Activated CD8-positive, alpha-beta memory T cell treated with anti-CD3 and anti-CD28 coated beads, Interleukin-2, amount 10 ng/mL, durations not matched to agents 7 days and 5 days (primary cell): ENCODE data around the gene INPP4A. TPM values are rescaled to one million over a fixed set of nuclear protein-coding genes. Genes with fewer than 3 reads are reported as not detected.
A peak's percentile ranks its signal among the peaks of the same experiment; 100 is the strongest.

ENCODE experiments used
- ATAC-seq: fragments of 150-1000 bp; cut with Tn5 transposase; one replicate; pipeline ENCODE4 v1.10.0; 2021; ENCODE audit warnings: moderate library complexity
- CTCF ChIA-PET: fragments of 350-600 bp; sonication (Branson Sonifier 250); formaldehyde crosslinking; loops from one replicate; lab custom pipeline; 2021; ENCODE audit warnings: antibody characterized with exemption; lab: Charles Lee
- DNase-seq: peaks from one replicate; pipeline ENCODE4 v3.0.0-alpha.2; 2020
- H3K27ac Mint-ChIP-seq: one replicate; pipeline ENCODE4 v1.8.0; 2021; ENCODE audit warnings: mild to moderate bottlenecking, mixed read lengths
- H3K27me3 Mint-ChIP-seq: one replicate; pipeline ENCODE4 v1.8.0; 2021; ENCODE audit warnings: mixed read lengths
- H3K36me3 Mint-ChIP-seq: one replicate; pipeline ENCODE4 v1.8.0; 2021; ENCODE audit warnings: mild to moderate bottlenecking, mixed read lengths
- H3K4me1 Mint-ChIP-seq: one replicate; pipeline ENCODE4 v1.8.0; 2021; ENCODE audit warnings: mixed read lengths
- H3K4me3 Mint-ChIP-seq: one replicate; pipeline ENCODE4 v1.8.0; 2021; ENCODE audit warnings: mild to moderate bottlenecking, moderate library complexity, mixed read lengths
- H3K9me3 Mint-ChIP-seq: one replicate; pipeline ENCODE4 v1.8.0; 2022; ENCODE audit warnings: low read depth, mixed read lengths
- total RNA-seq, 2 experiments: library from RNA; stranded (reverse); gene quantifications; one replicate each; pipeline ENCODE4 v1.2.3, GENCODE V29; 2021

The INPP4A gene
- total RNA-seq, 2 experiments from 2014 or later: 144 to 229 TPM

GRCh38 chr2:98551316-98551715 lies 106.7 kb downstream of the INPP4A start:
- DNase-seq (peak; percentile 74), ATAC-seq (peak; percentile 32)
- CTCF ChIA-PET: interaction anchor here (1.1 to 1.8 kb wide), 5 partner anchors 9 to 286 kb away, joined by 3 to 5 read pairs (median 4); no protein-coding TSS in a partner anchor
- Mint-ChIP-seq H3K4me3 (peak overlapping the region; percentile 11), H3K4me1 (peaks cover 92% of the 10 kb centered on the region), H3K27me3 (no peaks in the 10 kb centered on the region), H3K36me3 (peaks cover 69% of the 10 kb centered on the region), H3K9me3 (no peaks in the 10 kb centered on the region), H3K27ac (peak overlapping the region; percentile 77)

- Mint-ChIP-seq H3K4me3 (no peak overlapping the region), H3K27me3 (no peaks in the 10 kb centered on the region), H3K36me3 (peaks cover 66% of the 10 kb centered on the region), H3K9me3 (no peaks in the 10 kb centered on the region), H3K4me1 (peaks cover 87% of the 10 kb centered on the region), H3K27ac (no peak overlapping the region)
- ATAC-seq: no peak
- DNase-seq: peak; percentile 28
- CTCF ChIA-PET: interaction anchor here (1.5 to 1.8 kb wide), 2 partner anchors 17 to 73 kb away, joined by 4 read pairs; no protein-coding TSS in a partner anchor
Measured at GRCh38 chr2:98552499-98553179, 108.0 kb downstream of the INPP4A start.

- CTCF ChIA-PET: interaction anchor here (0.7 to 1.1 kb wide), 2 partner anchors 15 to 142 kb away, joined by 3 read pairs; no protein-coding TSS in a partner anchor
- DNase-seq (no peak), ATAC-seq (no peak)
- Mint-ChIP-seq H3K36me3 (peaks cover 78% of the 10 kb centered on the region), H3K9me3 (no peaks in the 10 kb centered on the region), H3K4me1 (peaks cover 89% of the 10 kb centered on the region), H3K27me3 (no peaks in the 10 kb centered on the region), H3K27ac (no peak overlapping the region), H3K4me3 (no peak overlapping the region)
Measured at GRCh38 chr2:98554116-98554861, 109.6 kb downstream of the INPP4A start.

GRCh38 chr2:98555696-98556095 lies 111.0 kb downstream of the INPP4A start:
- Mint-ChIP-seq H3K36me3 (peaks cover 86% of the 10 kb centered on the region), H3K9me3 (no peaks in the 10 kb centered on the region), H3K27me3 (no peaks in the 10 kb centered on the region), H3K4me3 (no peak overlapping the region), H3K4me1 (peaks cover 91% of the 10 kb centered on the region), H3K27ac (no peak overlapping the region)
- CTCF ChIA-PET: no interaction called here
- no peak for ATAC-seq
- no peak for DNase-seq

- CTCF ChIA-PET: interaction anchor here (0.8 to 2.5 kb wide), 2 partner anchors 12 to 69 kb away, joined by 3 to 8 read pairs; no protein-coding TSS in a partner anchor
- ATAC-seq (no peak), DNase-seq (no peak)
- peak overlapping the region; percentile 39 for H3K27ac Mint-ChIP-seq
- no peak overlapping the region for H3K4me3 Mint-ChIP-seq
- peaks cover 88% of the 10 kb centered on the region for H3K36me3 Mint-ChIP-seq
- H3K9me3 Mint-ChIP-seq: no peaks in the 10 kb centered on the region
- H3K27me3 Mint-ChIP-seq: no peaks in the 10 kb centered on the region
- peaks cover 90% of the 10 kb centered on the region for H3K4me1 Mint-ChIP-seq
Measured at GRCh38 chr2:98556344-98557033, 111.8 kb downstream of the INPP4A start.

GRCh38 chr2:98558852-98559530 lies 114.3 kb downstream of the INPP4A start:
- peaks cover 74% of the 10 kb centered on the region for H3K36me3 Mint-ChIP-seq
- H3K4me3 Mint-ChIP-seq: peak overlapping the region; percentile 14
- DNase-seq (peak; percentile 49), ATAC-seq (peak; percentile 46)
- H3K4me1 Mint-ChIP-seq: peaks cover 74% of the 10 kb centered on the region
- CTCF ChIA-PET: interaction anchor here (0.8 to 3.3 kb wide), 6 partner anchors 10 to 146 kb away, joined by 3 to 17 read pairs (median 4); no protein-coding TSS in a partner anchor
- no peaks in the 10 kb centered on the region for H3K27me3 Mint-ChIP-seq
- peak overlapping the region; percentile 77 for H3K27ac Mint-ChIP-seq
- H3K9me3 Mint-ChIP-seq: no peaks in the 10 kb centered on the region

- DNase-seq: peak; percentile 77
- H3K4me3 Mint-ChIP-seq: peak overlapping the region; percentile 14
- peaks cover 73% of the 10 kb centered on the region for H3K36me3 Mint-ChIP-seq
Measured at GRCh38 chr2:98559581-98559980, 114.9 kb downstream of the INPP4A start.

GRCh38 chr2:98560256-98560771 lies 115.7 kb downstream of the INPP4A start:
- no peaks in the 10 kb centered on the region for H3K9me3 Mint-ChIP-seq
- CTCF ChIA-PET: interaction anchor here (0.8 to 3.3 kb wide), 5 partner anchors 8 to 277 kb away, joined by 3 to 17 read pairs (median 6); no protein-coding TSS in a partner anchor
- no peak for ATAC-seq
- H3K4me3 Mint-ChIP-seq: peak overlapping the region; percentile 13
- H3K27me3 Mint-ChIP-seq: no peaks in the 10 kb centered on the region
- H3K4me1 Mint-ChIP-seq: peaks cover 70% of the 10 kb centered on the region
- peak overlapping the region; percentile 77 for H3K27ac Mint-ChIP-seq
- no peak for DNase-seq
- peaks cover 71% of the 10 kb centered on the region for H3K36me3 Mint-ChIP-seq

More at GRCh38 chr2:98559581-98559980, 114.9 kb downstream of the INPP4A start:
- peak; percentile 80 for ATAC-seq
- CTCF ChIA-PET: interaction anchor here (0.8 to 3.3 kb wide), 8 partner anchors 9 to 278 kb away, joined by 3 to 17 read pairs (median 3); no protein-coding TSS in a partner anchor
- H3K4me1 Mint-ChIP-seq: peaks cover 72% of the 10 kb centered on the region
- no peaks in the 10 kb centered on the region for H3K27me3 Mint-ChIP-seq
- no peaks in the 10 kb centered on the region for H3K9me3 Mint-ChIP-seq
- H3K27ac Mint-ChIP-seq: peak overlapping the region; percentile 77

GRCh38 chr2:98561018-98561417 lies 116.4 kb downstream of the INPP4A start:
- CTCF ChIA-PET: interaction anchor here (1.0 to 1.9 kb wide), 2 partner anchors 14 to 148 kb away, joined by 3 to 4 read pairs; no protein-coding TSS in a partner anchor
- Mint-ChIP-seq H3K4me3 (no peak overlapping the region), H3K27me3 (no peaks in the 10 kb centered on the region), H3K4me1 (peaks cover 66% of the 10 kb centered on the region), H3K27ac (peak overlapping the region; percentile 77), H3K9me3 (no peaks in the 10 kb centered on the region), H3K36me3 (peaks cover 70% of the 10 kb centered on the region)
- ATAC-seq (no peak), DNase-seq (no peak)

- Mint-ChIP-seq H3K36me3 (peaks cover 72% of the 10 kb centered on the region), H3K4me3 (no peak overlapping the region), H3K4me1 (peaks cover 57% of the 10 kb centered on the region), H3K27me3 (no peaks in the 10 kb centered on the region), H3K9me3 (no peaks in the 10 kb centered on the region), H3K27ac (no peak overlapping the region)
- CTCF ChIA-PET: interaction anchor here (1.0 to 1.9 kb wide), 2 partner anchors 13 to 149 kb away, joined by 3 to 4 read pairs; no protein-coding TSS in a partner anchor
- DNase-seq: no peak
- no peak for ATAC-seq
Measured at GRCh38 chr2:98561902-98562695, 117.4 kb downstream of the INPP4A start.

- Mint-ChIP-seq H3K27ac (no peak overlapping the region), H3K9me3 (no peaks in the 10 kb centered on the region), H3K36me3 (peaks cover 69% of the 10 kb centered on the region), H3K4me3 (no peak overlapping the region), H3K27me3 (no peaks in the 10 kb centered on the region), H3K4me1 (peaks cover 47% of the 10 kb centered on the region)
- CTCF ChIA-PET: no interaction called here
- ATAC-seq (no peak), DNase-seq (no peak)
Measured at GRCh38 chr2:98563394-98563793, 118.7 kb downstream of the INPP4A start.
